Nephron (organoid): ENCODE measurements around the gene ELMO1.

Experiments used
- H3K27ac Mint-ChIP-seq, 3 experiments: 2 replicates each; pipeline ENCODE4 v1.8.0; 2020; ENCODE audit warnings: mixed read lengths in 3 of 3, mild to moderate bottlenecking in 2 of 3, moderate library complexity in 1 of 3
- H3K27me3 Mint-ChIP-seq: 2 replicates; pipeline ENCODE4 v1.8.0; 2021; ENCODE audit warnings: low read depth, mild to moderate bottlenecking, moderate library complexity, mixed read lengths
- H3K36me3 Mint-ChIP-seq: 2 replicates; pipeline ENCODE4 v1.8.0; 2020; ENCODE audit warnings: low read depth, mixed read lengths
- H3K4me1 Mint-ChIP-seq: 2 replicates; pipeline ENCODE4 v1.8.0; 2020; ENCODE audit warnings: mixed read lengths
- H3K4me3 Mint-ChIP-seq, 3 experiments: 2 replicates each; pipeline ENCODE4 v1.8.0; 2020; ENCODE audit warnings: mild to moderate bottlenecking in 3 of 3, mixed read lengths in 3 of 3, moderate library complexity in 2 of 3
- H3K9me3 Mint-ChIP-seq: 2 replicates; pipeline ENCODE4 v1.8.0; 2020; ENCODE audit warnings: mixed read lengths
- CTCF ChIP-seq, 3 experiments: fragments of 200-600 bp; sonication (generic); IDR thresholded peaks; one replicate each; pipeline ENCODE4 v1.5.0; 2021; ENCODE audit warnings: antibody characterized with exemption in 3 of 3; ENCODE audit not compliant: unreplicated experiment in 3 of 3

ELMO1 gene

GRCh38 chr7:37273891-37274290 is 174.8 kb downstream of the ELMO1 start:
- Mint-ChIP-seq H3K27me3 (peaks cover 17% of the 10 kb centered on the region), H3K4me1 (peaks cover 37% of the 10 kb centered on the region), H3K9me3 (peaks cover 3% of the 10 kb centered on the region), H3K27ac (no peak overlapping the region), H3K4me3 (no peak overlapping the region), H3K36me3 (peaks cover 3% of the 10 kb centered on the region)
- TF ChIP-seq CTCF (IDR thresholded peaks at IDR 0.05; ENCODE audit: unreplicated experiment in 3 of 3) = no peak

- TF ChIP-seq CTCF (IDR thresholded peaks at IDR 0.05; ENCODE audit: unreplicated experiment in 3 of 3) = no peak
- Mint-ChIP-seq H3K27ac (peak overlapping the region in 2 of 3 experiments; percentile 8 to 16), H3K4me1 (peaks cover 19% of the 10 kb centered on the region), H3K9me3 (no peaks in the 10 kb centered on the region), H3K27me3 (peaks cover 15% of the 10 kb centered on the region), H3K4me3 (no peak overlapping the region), H3K36me3 (no peaks in the 10 kb centered on the region)
Measured at GRCh38 chr7:37269711-37270508, 178.8 kb downstream of the ELMO1 start.

GRCh38 chr7:37267251-37267650 is 181.4 kb downstream of the ELMO1 start:
- Mint-ChIP-seq H3K27me3 (peaks cover 19% of the 10 kb centered on the region), H3K4me3 (no peak overlapping the region), H3K36me3 (no peaks in the 10 kb centered on the region), H3K27ac (no peak overlapping the region), H3K9me3 (no peaks in the 10 kb centered on the region), H3K4me1 (peaks cover 8% of the 10 kb centered on the region)
- TF ChIP-seq CTCF (IDR thresholded peaks at IDR 0.05; ENCODE audit: unreplicated experiment in 3 of 3) = no peak

GRCh38 chr7:37265876-37266275 is 182.8 kb downstream of the ELMO1 start:
- Mint-ChIP-seq H3K4me1 (peaks cover 8% of the 10 kb centered on the region), H3K4me3 (no peak overlapping the region), H3K9me3 (no peaks in the 10 kb centered on the region), H3K27me3 (peaks cover 19% of the 10 kb centered on the region), H3K27ac (no peak overlapping the region), H3K36me3 (no peaks in the 10 kb centered on the region)
- TF ChIP-seq CTCF (IDR thresholded peaks at IDR 0.05; ENCODE audit: unreplicated experiment in 3 of 3) = no peak

GRCh38 chr7:37265006-37265405 is 183.7 kb downstream of the ELMO1 start:
- Mint-ChIP-seq H3K9me3 (no peaks in the 10 kb centered on the region), H3K27ac (no peak overlapping the region), H3K4me3 (no peak overlapping the region)

More at GRCh38 chr7:37265006-37265405, 183.7 kb downstream of the ELMO1 start:
- Mint-ChIP-seq H3K27me3 (peaks cover 19% of the 10 kb centered on the region), H3K36me3 (no peaks in the 10 kb centered on the region), H3K4me1 (peaks cover 4% of the 10 kb centered on the region)
- no peak for TF ChIP-seq CTCF (IDR thresholded peaks at IDR 0.05; ENCODE audit: unreplicated experiment in 3 of 3)
